Measurements from ENCODE around the gene SERPINH1.

Gene SERPINH1

GRCh38 chr11:75602951-75603350, 40.9 kb downstream of the SERPINH1 start:
- DNase-seq, result no peak

- no peak for DNase-seq
These were observed 42.0 kb downstream of the SERPINH1 start for GRCh38 chr11:75603791-75604736.

GRCh38 chr11:75606099-75606498, 44.0 kb downstream of the SERPINH1 start:
- no peak for DNase-seq

- DNase-seq, result no peak
These were observed 49.8 kb downstream of the SERPINH1 start for GRCh38 chr11:75611823-75612222.

- DNase-seq, result no peak
These were observed 53.7 kb downstream of the SERPINH1 start for GRCh38 chr11:75615751-75616150.

GRCh38 chr11:75616281-75616680, 54.2 kb downstream of the SERPINH1 start:
- DNase-seq, result no peak
